Motor neuron (in vitro differentiated cells): Measurements from ENCODE around the gene DDC. TPM values are rescaled to one million over a fixed set of nuclear protein-coding genes. Genes with fewer than 3 reads are reported as not detected.

Source experiments
- ATAC-seq, 8 experiments: fragments of 200-7000 bp; cut with Tn5 transposase; replicated peaks in 6 of 8; 2 replicates each; pipeline ENCODE4 v1.8.0; 2021; ENCODE audit warnings: mild to moderate bottlenecking in 8 of 8, moderate library complexity in 8 of 8
- H3K27ac ChIP-seq, 2 donors: fragments of 250-450 bp; sonication (Bioruptor Pico); 2 replicates each; pipeline ENCODE4 v1.9.0; 2021; ENCODE audit warnings: antibody characterized with exemption in 2 of 2, mild to moderate bottlenecking in 2 of 2, moderate library complexity in 1 of 2
- H3K4me1 ChIP-seq, 2 donors: fragments of 250-450 bp; sonication (Bioruptor Pico); replicated peaks in 1 of 2; 2 replicates each; pipeline ENCODE4 v1.6.1; 2021; ENCODE audit warnings: antibody characterized with exemption in 2 of 2, mild to moderate bottlenecking in 2 of 2, moderate library complexity in 1 of 2
- H3K4me3 ChIP-seq, 5 donors: fragments of 250-450 bp; sonication (Bioruptor Pico); 2 replicates each; pipeline ENCODE4 v1.9.0; 2021; ENCODE audit warnings: antibody characterized with exemption in 5 of 5, mild to moderate bottlenecking in 5 of 5, moderate library complexity in 4 of 5
- WGBS, 10 experiments: fragments of 450-650 bp; shearing (Covaris generic); methylation state at CpG; one replicate each; pipeline ENCODE4 v1.0.0; 2022; 5-methylcytosine and 5-hydroxymethylcytosine counted together
- in situ Hi-C, 9 experiments: fragments of 400-800 bp; cut with MboI; loops; one replicate each; pipeline ENCODE4 v1.15.0; 2021; ENCODE audit warnings: low sequenced_read_pairs in 9 of 9, low pct_unique_long_range_greater_than_20kb in 2 of 9; ENCODE audit not compliant: unreplicated experiment in 9 of 9
- total RNA-seq, 8 experiments: library from RNA; unstranded; fragments of 300-600 nt; gene quantifications; 2 replicates each; pipeline versions ENCODE4 v1.2.3 to v1.2.4, GENCODE V29; 2022

Gene DDC
- total RNA-seq, 8 experiments from 2014 or later, result 3.2 to 8.2 (median 4.0) TPM; not detected in 3

- in situ Hi-C loops, result loop anchor here in 3 of 9 experiments (25.0 kb wide), 2 partner anchors 204 to 254 kb away; no protein-coding TSS in a partner anchor
Observed at GRCh38 chr7:50415844-50416364, 149.3 kb downstream of the DDC start.

GRCh38 chr7:50413561-50413960 lies 151.6 kb downstream of the DDC start:
- in situ Hi-C loops, result loop anchor here in 3 of 9 experiments (25.0 kb wide), 2 partner anchors 201 to 251 kb away; no protein-coding TSS in a partner anchor
- H3K4me3 ChIP-seq, result no peak overlapping the region
- H3K4me1 ChIP-seq, result no peaks in the 10 kb centered on the region
- 66 to 100% (median 93%) methylated on average over 1 to 3 of the region's 7 CpGs; no CpG with 5 or more reads in 3 of the 10 experiments for WGBS, 10 experiments
- no peak overlapping the region for H3K27ac ChIP-seq
- no peak for ATAC-seq

More at GRCh38 chr7:50415844-50416364, 149.3 kb downstream of the DDC start:
- WGBS, 10 experiments, result 45 to 94% (median 80%) methylated on average over 1 to 6 of the region's 6 CpGs; no CpG with 5 or more reads in 4 of the 10 experiments
- Histone ChIP-seq H3K4me1 (no peaks in the 10 kb centered on the region), H3K27ac (no peak overlapping the region), H3K4me3 (no peak overlapping the region)
- no peak for ATAC-seq

GRCh38 chr7:50412973-50413372 lies 152.2 kb downstream of the DDC start:
- in situ Hi-C loops, result loop anchor here in 3 of 9 experiments (25.0 kb wide), 2 partner anchors 201 to 251 kb away; no protein-coding TSS in a partner anchor
- no peak for ATAC-seq
- H3K4me1 ChIP-seq, result no peaks in the 10 kb centered on the region
- 0 to 80% (median 56%) methylated on average over 1 to 4 of the region's 4 CpGs; no CpG with 5 or more reads in 5 of the 10 experiments for WGBS, 10 experiments
- no peak overlapping the region for H3K4me3 ChIP-seq
- H3K27ac ChIP-seq, result no peak overlapping the region

GRCh38 chr7:50411332-50411731 lies 153.9 kb downstream of the DDC start:
- Histone ChIP-seq H3K4me3 (no peak overlapping the region), H3K27ac (no peak overlapping the region), H3K4me1 (no peaks in the 10 kb centered on the region)
- WGBS, 10 experiments, result 0 to 89% (median 83%) methylated on average over 2 to 4 of the region's 6 CpGs; no CpG with 5 or more reads in 7 of the 10 experiments
- ATAC-seq, result no peak
- in situ Hi-C loops, result loop anchor here in 3 of 9 experiments (25.0 kb wide), 2 partner anchors 199 to 249 kb away; no protein-coding TSS in a partner anchor

- in situ Hi-C loops, result loop anchor here in 3 of 9 experiments (25.0 kb wide), 2 partner anchors 198 to 248 kb away; no protein-coding TSS in a partner anchor
- 25 to 89% (median 72%) methylated on average over 1 to 10 of the region's 17 CpGs; no CpG with 5 or more reads in 2 of the 10 experiments for WGBS, 10 experiments
- ATAC-seq, result no peak
- Histone ChIP-seq H3K4me3 (no peak overlapping the region), H3K27ac (no peak overlapping the region), H3K4me1 (no peaks in the 10 kb centered on the region)
Observed at GRCh38 chr7:50409856-50410745, 155.1 kb downstream of the DDC start.

Other genes starting within 250 kb of the DDC start
- 10 to 100 TPM in 6 of 8 experiments, 1 to 10 TPM in 2; 4.2 to 23.1 (median 13.3) TPM for gene FIGNL1, start 115.1 kb downstream of the DDC start, total RNA-seq
- gene GRB10, start 217.5 kb upstream of the DDC start, total RNA-seq, result 10 to 100 TPM; 14.7 to 38.6 (median 30.9) TPM